GM21360 (cell line): ENCODE measurements around the gene KIF5C.

Experiments used
- ATAC-seq: cut with Tn5 transposase; IDR thresholded peaks from one replicate; pipeline ENCODE4 v1.9.1; 2021; ENCODE audit warnings: mild to moderate bottlenecking, moderate library complexity; ENCODE audit not compliant: unreplicated experiment

The KIF5C gene

DNA sequence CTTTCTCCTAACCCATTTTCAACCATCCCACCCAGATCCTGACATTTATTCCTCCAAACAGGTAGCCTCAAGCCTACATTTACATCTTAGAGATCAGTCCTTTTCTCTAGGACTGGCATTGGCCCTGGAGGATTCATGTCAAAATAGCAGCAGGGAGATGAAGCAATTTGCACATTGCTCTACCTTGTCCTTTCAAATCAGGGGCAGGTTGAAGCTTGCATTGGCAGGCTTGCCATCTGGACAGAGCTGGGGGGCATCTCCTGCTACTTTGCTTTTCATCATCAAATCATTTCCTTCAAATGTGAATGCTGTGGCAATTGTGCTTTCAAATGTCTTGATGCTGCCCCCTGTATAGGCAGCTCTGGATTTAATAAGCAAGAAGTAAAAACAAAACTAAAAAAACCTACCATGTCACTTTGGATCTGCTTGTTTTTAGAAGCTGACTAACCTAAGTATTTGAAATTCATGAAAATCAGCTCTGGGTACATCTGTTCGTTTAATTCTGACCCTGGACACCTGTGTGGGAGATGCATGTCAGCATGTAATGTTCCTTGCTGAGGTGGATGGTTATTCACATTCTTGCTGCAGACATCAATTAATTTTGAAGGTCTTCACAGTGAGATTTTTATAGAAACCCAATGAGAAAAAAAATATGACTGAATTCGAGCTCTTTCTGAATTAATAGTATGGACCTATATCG is 47.9 kb downstream of the KIF5C start:
- no peak for ATAC-seq

DNA sequence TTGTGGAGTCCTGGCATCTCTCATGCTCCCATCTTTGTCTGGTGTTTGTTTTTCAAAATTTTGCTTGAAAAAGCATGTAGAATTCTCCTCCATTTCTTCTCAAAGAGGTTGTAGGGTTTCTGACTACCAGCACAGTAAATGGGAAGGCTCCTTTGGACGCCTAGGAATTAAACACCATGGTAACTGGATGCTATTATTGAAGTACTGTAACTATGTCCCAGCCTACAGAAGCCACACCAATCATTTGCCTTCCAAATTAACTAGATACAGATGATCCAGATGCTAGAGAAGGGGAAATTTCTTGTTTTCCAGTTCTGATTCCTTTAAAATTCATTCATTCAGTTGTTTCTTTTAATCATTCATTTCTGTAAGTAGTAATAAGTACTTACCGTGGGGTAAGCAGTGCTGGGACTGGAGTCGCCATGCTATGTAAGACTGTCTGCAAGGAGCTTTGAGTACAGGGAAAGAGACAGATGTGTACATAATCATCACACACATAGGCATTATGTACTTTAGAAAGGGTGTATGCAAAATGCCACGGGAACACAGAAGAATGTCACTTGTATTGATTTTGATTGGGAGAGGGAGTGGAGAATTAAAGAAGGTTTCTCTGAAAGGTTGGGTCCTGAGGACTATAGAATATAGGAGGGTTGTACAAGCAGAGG is 49.6 kb downstream of the KIF5C start:
- no peak for ATAC-seq

DNA sequence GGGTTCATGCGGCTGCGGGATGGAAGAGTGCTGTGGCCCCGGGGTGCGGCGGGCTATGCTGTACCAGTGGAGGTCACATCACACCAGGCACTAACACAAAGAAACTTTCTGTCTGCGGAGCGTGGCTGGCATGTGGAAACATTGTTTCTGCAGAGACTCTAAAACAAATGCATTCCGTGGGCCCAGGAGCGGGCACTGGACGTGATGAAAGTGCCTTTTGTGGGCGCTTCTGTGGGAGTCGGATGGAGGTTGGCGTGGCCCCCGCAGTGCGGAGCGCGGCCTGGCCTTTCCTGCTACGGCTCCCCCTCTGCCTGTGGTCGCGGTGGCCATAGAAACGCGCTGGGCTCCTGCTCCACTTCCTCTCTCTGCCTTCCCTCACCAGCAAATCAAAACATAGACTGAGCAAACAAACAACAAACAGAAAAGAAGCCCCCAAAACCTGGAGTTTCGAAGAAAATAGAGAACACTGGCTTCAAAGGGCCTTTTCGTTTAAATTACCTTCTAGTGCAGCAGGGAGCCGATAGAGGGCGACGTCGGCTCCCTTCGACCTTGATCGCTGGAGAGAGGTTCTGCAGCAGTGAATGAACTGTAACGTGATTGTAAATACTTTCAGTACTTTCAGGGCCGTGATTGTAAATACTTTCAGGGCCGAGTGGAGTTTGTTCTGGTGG is 51.4 kb downstream of the KIF5C start:
- ATAC-seq, result peak; percentile 91

DNA sequence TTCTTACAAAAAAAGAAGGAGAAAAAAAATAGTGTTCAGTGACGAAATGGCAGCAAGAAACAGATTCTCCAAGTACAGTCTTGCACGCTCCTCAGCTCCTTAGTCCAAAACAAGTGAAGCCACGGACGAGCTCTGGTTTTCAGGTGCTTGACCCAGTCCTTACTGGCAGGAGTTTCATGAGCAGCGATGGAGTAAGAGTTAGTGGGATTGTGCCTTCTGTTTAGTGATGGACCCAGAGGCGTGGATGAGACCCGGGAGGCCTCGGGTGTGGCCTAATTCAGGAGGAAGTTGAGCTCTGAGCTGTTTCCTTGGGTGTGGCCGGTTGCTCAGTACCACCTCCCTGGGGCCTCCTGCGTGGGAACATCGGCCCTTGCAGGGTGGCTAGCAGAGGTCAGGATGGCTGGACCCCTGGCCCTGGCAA is 52.0 kb downstream of the KIF5C start:
- ATAC-seq, result peak; percentile 67

DNA sequence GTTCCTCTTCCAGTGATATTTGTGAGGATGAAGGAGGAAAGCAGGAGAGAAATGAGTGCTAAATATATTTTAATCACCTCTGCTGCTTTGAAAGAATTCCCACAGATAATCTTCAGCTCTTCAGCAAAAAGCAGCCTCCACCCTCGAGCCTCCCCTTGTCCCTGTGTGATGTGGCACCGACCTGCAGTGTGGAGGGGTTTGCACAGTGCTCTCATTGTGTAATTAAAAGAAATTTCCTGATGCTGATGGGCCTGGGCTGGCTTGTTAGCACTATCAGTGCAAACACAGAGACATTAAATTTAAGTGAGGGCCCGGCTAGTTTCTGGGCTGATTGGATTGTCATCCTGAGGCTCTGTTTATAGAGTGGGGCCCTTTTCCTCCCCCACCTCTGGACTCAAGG is 53.4 kb downstream of the KIF5C start:
- ATAC-seq, result no peak

DNA sequence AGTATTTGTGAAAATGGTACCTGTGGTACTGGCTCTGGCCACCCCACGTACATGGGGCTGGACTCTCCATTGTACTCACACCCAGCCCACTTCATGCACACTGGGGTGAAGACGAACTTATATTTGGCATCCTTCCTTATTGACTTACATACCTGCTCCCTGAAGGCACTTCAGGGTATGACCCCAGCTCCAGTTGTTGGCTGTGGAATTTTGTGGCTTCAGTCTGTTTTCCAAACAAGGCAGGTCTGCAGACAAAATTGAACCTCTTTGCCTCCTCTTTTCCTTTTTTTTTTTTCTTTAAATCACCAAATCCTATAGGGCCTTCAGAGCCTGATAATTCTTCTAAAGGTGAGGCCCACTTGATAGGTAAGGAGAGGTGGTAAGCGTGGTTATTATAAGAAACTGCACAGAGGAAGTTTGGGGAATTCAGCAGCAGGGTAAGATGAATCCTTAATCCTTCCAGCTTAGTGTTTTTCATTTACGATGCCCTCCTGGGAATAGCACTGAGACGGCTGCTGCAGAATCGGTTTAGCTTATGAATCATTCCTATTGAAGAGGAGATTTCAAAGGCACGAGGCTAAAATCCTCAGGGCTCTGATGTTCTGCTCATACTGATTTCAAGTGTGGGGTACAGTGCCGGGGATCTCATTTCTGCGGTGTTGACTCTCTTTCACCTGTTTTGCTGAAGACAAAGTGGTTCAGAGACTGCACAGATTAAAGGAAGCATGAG is 55.2 kb downstream of the KIF5C start:
- no peak for ATAC-seq

DNA sequence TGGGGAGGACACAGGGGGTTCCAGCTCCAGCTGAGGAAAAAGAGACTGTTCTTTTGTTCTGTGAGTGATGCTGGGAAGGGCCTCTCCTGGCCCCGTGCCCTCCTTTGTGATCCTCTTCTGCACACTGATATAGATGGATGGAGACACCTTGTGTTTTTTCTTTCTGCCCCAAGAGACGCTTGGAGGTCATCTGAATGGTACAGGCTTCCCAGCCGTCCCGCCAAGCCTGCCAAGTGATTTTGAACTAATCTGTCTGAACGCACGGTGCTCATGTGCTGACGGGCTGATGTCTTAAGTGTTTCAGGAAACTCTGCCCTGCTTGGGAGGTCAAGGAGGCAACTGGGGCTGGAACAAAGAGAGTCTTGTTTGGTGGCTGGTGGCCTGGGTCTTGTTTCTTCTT is 57.5 kb downstream of the KIF5C start:
- ATAC-seq, result no peak

DNA sequence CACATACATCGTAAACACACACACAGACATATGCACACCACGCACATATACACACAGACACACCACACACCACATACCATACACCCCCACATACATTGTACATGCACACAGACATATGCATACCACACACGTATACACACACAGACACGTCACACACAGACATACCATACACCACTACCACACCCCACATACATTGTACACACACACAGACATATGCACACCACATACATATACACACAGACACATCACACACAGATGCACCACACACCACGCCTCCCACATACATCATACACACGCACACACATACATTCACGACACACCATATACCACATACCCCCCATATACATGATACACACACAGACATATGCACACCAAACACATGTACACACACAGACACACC is 58.4 kb downstream of the KIF5C start:
- ATAC-seq, result no peak

DNA sequence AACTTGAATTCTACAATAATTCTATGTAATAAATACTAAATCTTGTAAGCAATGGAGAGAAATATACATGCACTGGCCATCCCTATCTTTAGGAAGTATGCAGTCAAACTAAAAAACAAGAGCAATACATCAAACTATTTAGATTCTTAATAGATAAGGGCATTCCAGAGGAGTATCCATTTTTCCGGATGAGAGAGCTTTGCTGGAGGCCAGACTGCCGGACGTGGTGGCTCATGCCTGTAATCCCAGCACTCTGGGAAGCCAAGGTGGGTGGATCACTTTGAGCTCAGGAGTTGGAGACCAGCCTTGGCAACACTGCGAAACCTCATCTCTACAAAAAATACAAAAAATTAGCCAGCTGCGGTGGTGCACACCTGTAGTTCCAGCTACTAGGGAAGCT is 60.8 kb downstream of the KIF5C start:
- ATAC-seq, result no peak

DNA sequence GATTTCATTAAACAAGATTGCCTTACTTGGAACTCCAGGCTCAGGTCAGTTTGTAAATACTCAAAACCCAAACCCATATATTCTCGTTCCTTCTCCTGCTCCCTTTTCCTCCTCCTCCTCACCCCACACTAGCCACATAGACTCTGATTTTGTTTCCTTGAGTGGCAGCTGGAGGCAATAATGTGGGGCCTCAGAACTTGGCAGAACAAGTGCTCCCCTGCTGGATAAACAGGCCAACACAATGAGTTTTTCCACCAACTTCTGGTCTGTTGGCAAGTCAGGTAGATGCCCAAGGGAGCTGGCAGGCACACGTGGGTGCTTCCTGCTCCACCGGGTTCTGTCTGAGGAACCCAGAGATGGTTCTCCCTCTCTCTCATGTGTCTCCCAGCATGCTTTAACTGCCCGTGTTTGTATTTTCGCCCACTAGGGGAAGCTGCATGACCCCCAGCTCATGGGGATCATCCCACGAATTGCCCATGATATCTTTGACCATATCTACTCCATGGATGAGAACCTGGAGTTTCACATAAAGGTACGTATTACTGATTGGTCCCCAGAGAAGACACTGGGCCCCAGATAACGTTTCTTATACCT is 61.9 kb downstream of the KIF5C start:
- ATAC-seq, result no peak

DNA sequence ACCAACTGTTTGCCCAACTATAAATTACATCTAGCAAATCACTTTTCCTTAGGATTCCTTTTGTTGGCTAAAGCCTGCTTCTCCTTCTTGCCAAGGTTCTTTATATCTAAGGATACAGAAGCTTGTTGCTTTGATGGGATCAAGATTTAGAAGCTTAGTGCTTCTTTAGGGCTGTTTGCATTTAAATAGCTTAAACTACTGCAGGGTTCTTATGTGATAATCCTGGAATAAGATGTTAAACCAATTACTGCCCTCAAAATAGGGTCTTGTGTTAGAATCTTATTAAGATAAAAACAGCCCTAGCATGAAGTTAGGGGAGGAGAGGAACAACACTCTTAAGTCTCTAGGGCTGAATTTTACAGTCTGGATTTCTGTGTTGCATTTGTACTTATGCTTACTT is 64.2 kb downstream of the KIF5C start:
- no peak for ATAC-seq

DNA sequence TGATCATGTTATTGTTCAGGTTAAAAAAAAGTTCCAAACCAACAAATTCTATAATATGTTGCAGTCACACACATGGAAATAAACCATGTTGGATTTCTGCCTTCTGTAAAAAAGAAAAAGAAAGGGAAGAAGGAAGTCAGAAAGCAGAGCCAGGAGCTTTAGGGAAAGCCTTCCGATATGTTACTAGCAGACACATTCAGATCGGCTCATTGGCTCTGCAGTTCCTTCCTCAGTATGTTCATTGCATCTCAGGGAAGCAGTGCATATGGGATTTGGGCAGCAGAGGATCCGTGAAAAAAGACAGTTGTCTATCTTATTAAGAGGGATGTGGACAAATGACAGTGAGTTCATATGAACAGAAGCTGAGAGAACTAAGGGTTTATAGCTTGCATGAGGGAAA is 68.1 kb downstream of the KIF5C start:
- ATAC-seq, result no peak

DNA sequence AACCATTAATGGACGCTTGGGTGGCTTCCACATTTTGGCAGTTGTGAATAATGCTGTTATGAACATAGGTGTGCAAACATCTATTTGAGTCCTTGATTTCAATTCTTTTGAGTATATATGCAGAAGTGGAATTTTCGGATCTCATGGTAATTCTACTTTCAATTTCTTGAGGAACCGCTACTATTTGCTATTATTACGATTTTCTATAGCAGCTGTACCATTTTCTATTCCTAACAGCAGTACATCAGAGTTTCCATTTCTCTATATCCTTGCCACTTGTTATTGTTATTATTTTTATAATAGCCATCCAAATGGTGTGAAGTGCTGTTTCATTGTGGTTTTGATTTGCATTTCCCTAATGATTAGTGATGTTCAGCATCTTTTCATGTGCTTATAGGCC is 69.5 kb downstream of the KIF5C start:
- ATAC-seq, result no peak

DNA sequence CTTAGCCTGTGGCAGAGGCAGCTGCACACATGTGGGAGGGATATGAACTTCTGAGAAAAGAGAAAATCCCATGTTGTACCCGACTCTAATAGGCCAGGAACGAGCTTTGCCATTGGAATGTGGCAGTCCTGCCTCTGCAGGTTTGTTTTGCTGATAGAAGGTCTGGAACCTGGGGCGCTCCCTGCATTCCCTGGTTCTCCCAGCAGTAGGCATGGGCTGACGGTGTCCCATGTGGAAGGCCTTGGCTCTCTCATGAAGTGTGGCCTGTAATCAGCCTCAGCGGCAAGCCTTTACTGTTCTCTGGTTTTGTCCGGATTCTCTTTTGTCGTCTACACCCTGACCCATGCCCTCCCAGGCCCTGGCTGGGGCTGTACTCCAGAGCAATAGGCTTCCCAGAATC is 72.3 kb downstream of the KIF5C start:
- no peak for ATAC-seq

DNA sequence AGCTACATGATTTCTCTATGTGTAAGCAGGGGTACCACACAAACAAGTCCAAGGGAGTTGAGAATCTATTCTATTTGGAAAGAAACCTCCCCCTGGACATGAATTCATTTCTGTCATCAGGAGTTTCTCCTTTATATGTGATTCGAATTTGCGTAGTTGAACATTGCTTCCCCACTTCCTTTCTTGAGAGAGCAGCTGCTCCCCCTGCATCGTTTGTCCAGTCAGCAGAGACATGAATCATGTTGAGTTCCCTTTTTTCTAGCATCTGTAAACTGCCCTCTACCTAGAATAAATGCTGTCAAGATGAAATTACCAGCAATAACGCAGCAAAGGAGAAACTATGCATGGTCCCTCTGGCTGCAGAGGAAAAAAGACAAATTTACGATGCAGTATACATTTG is 73.8 kb downstream of the KIF5C start:
- no peak for ATAC-seq

DNA sequence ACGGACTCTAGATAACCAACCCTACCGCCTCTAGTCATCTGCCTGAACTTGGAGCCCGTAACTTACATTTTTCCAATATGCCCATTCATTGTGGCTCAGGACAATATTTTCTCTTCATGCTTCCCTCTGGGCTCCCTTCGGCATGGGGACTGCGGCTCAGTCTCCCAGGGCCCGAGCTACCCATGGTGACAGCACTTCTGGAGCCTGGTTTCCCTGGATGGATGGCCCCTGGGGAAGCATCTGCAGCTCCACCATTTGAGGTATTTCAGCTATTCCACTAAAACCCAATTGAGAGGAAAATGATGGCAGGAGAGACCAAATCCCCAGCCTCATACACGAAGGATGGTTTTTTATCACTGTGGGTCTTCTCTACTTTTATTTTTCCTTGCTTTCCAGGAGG is 74.3 kb downstream of the KIF5C start:
- ATAC-seq, result no peak

DNA sequence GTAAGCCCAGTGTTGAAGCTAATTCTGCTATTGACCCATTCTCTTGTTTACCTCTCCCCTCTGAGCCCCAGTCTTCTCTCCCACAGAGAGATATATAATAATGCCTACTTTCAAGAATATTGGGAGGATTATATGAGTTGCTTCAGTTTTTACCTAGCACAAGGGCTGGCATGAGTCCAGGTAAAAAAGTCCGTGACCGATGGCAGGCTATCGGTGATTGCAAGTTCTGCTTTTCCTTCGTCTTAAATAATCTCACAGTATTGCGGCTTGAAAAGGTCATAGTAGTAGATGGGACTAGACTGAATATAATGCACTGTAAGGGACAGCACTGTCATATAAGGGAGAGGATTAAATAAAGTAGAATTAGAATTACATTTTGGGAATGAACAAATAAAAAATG is 77.6 kb downstream of the KIF5C start:
- ATAC-seq, result no peak

DNA sequence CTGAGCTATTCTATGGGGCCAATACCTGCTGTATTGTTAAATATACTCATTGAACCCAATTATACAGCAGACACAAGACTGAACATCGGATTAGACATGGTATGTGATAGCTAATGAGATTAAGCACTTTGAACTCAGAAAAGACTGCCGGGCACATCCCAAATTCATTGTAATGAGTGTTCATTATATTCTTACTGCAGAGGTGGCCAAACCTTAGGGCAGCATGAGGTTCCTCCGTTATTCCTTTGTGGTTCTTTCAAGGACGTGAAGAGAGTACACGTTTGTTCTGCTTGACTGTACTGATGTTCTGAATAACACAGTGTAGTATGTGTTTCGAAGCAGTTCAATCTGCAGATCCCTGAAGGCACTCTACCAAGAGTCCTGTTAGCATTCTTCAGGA is 78.4 kb downstream of the KIF5C start:
- ATAC-seq, result no peak

DNA sequence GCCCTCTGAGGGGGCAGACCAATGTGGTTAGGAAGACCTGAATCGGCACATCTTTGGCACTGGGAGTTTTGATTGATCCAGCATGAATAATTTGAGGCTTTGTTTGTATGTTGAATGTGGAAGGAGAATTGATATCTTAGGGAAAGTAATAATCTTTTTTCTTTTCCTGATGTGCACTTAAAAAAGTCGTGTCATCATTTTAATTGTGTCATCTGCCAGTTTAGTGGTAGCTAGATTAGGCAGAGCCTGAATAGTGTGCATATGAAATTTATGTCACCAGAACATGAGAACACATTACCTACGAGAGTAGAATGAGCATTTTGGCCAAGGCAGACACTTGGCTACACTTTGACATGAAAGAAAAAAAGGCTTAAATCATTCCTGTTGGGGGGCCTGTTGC is 79.5 kb downstream of the KIF5C start:
- ATAC-seq, result no peak

DNA sequence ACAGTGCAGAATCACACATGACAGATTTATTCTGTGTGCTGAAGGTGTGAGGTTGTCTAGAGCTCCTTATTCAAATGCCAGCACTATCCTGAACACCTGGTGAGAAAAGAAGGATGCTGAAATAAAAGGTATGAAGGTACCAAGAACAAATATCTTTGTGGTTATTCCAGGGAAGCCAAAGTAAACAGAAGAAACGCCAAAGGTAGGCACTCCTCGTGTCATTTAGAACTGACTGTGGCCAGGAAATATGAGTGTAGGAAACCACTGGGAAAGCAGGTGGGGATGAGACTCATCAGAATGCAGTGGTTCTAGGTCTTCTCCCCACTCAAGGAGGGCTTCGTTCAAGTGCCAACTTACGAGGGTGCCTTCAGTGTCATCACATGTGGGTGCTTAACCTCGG is 80.8 kb downstream of the KIF5C start:
- ATAC-seq, result no peak

DNA sequence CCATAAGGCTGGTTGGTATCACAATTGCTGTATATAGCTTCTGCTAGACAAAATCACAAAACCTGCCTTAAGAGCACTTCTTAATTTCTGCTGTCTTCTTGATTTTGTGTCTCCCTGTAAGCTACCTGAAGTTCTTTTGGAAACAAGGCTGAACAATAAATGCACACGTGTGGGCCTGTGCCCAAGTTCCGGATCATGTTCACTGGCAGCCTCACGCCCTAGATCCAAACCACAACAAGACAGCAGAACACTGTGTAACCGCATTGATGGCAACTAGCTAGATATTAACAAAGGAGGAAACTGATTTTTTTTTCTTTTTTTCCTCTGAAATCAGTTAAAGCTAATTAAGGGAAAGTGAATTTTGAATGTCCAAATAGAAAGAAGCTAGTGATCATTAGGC is 82.0 kb downstream of the KIF5C start:
- no peak for ATAC-seq
